ENCODE measurements around the gene CDK5. TPM values are rescaled to one million over a fixed set of nuclear protein-coding genes. Genes with fewer than 3 reads are reported as not detected.
A peak's percentile ranks its signal among the peaks of the same experiment; 100 is the strongest.

CDK5 gene
- total RNA-seq, 6 donors from 2014 or later = 2.1 to 14.4 (median 10.1) TPM

- no peak for ATAC-seq (ENCODE audit: low FRiP score in 2 of 2)
- 53 to 62% methylated on average over 3 to 4 of the region's 4 CpGs for WGBS, 2 donors
These were observed 4.6 kb downstream of the CDK5 start for GRCh38 chr7:151053096-151053495.

GRCh38 chr7:151051108-151051507 lies 6.6 kb downstream of the CDK5 start:
- Histone ChIP-seq H3K4me3 (peak overlapping the region in 1 of 4 donors; percentile 3), H3K27me3 (no peaks in the 10 kb centered on the region), H3K9me3 (no peaks in the 10 kb centered on the region), H3K4me1 (peaks cover 11 to 36% (median 12%) of the 10 kb centered on the region in 4 donors), H3K27ac (no peak overlapping the region), H3K36me3 (peaks cover 0 to 3% (median 0%) of the 10 kb centered on the region in 4 donors)
- DNase-seq (peak in 1 of 2 donors; percentile 94), ATAC-seq (ENCODE audit: low FRiP score in 2 of 2) (peak in 1 of 2 donors; percentile 69)
- WGBS, 2 donors = 5 to 6% methylated on average over 13 to 34 of the region's 50 CpGs
- TF ChIP-seq POLR2AphosphoS5 (IDR thresholded peaks at IDR 0.05) = peak in 1 of 2 donors; percentile 6
- no peak for TF ChIP-seq EP300 (IDR thresholded peaks at IDR 0.05)

More at GRCh38 chr7:151053096-151053495, 4.6 kb downstream of the CDK5 start:
- Histone ChIP-seq H3K27ac (no peak overlapping the region), H3K9me3 (no peaks in the 10 kb centered on the region), H3K27me3 (no peaks in the 10 kb centered on the region), H3K4me3 (no peak overlapping the region), H3K4me1 (peaks cover 18 to 39% (median 21%) of the 10 kb centered on the region in 4 donors), H3K36me3 (peaks cover 0 to 3% (median 0%) of the 10 kb centered on the region in 4 donors)
- TF ChIP-seq CTCF (IDR thresholded peaks at IDR 0.05) = no peak
- no peak for TF ChIP-seq POLR2A (IDR thresholded peaks at IDR 0.05)
- no peak for TF ChIP-seq POLR2AphosphoS5 (IDR thresholded peaks at IDR 0.05)
- no peak for TF ChIP-seq EP300 (IDR thresholded peaks at IDR 0.05)
- no peak for DNase-seq

- ATAC-seq (ENCODE audit: low FRiP score in 2 of 2) = no peak
- Histone ChIP-seq H3K36me3 (peaks cover 0 to 18% (median 10%) of the 10 kb centered on the region in 4 donors), H3K27ac (no peak overlapping the region), H3K27me3 (no peaks in the 10 kb centered on the region), H3K4me3 (no peak overlapping the region), H3K9me3 (no peaks in the 10 kb centered on the region), H3K4me1 (peaks cover 11 to 36% (median 12%) of the 10 kb centered on the region in 4 donors)
- 88 to 91% methylated on average over 30 to 38 of the region's 38 CpGs for WGBS, 2 donors
- no peak for TF ChIP-seq EP300 (IDR thresholded peaks at IDR 0.05)
- no peak for TF ChIP-seq CTCF (IDR thresholded peaks at IDR 0.05)
- TF ChIP-seq POLR2AphosphoS5 (IDR thresholded peaks at IDR 0.05) = no peak
- TF ChIP-seq POLR2A (IDR thresholded peaks at IDR 0.05) = no peak
- DNase-seq = peak in 1 of 2 donors; percentile 86
These were observed 8.7 kb downstream of the CDK5 start for GRCh38 chr7:151048911-151049463.

- Histone ChIP-seq H3K9me3 (no peaks in the 10 kb centered on the region), H3K27ac (no peak within 1 kb of the TSS), H3K36me3 (peaks cover 0 to 22% (median 12%) of the 10 kb centered on the region in 4 donors), H3K4me3 (no peak within 1 kb of the TSS), H3K27me3 (no peaks in the 10 kb centered on the region), H3K4me1 (peaks cover 9 to 31% (median 11%) of the 10 kb centered on the region in 4 donors)
- WGBS, 2 donors = 71 to 80% methylated on average over 14 to 22 of the region's 22 CpGs
- no peak for ATAC-seq (ENCODE audit: low FRiP score in 2 of 2)
- no peak for TF ChIP-seq POLR2A (IDR thresholded peaks at IDR 0.05)
- no peak for TF ChIP-seq POLR2AphosphoS5 (IDR thresholded peaks at IDR 0.05)
- DNase-seq = peak in 1 of 2 donors; percentile 76
These were observed 9.5 kb downstream of the CDK5 start, which contains the start of gene ASIC3 for GRCh38 chr7:151047976-151048815. Gene ASIC3, plus strand, starts transcription at chr7:151048531. Its CDS starts 355 bp downstream, at chr7:151048886.

GRCh38 chr7:151046603-151047573 lies 10.8 kb downstream of the CDK5 start:
- 38 to 41% methylated on average over 6 to 14 of the region's 14 CpGs for WGBS, 2 donors
- Histone ChIP-seq H3K27me3 (no peaks in the 10 kb centered on the region), H3K27ac (no peak overlapping the region), H3K4me3 (no peak overlapping the region), H3K36me3 (peaks cover 0 to 26% (median 13%) of the 10 kb centered on the region in 4 donors), H3K9me3 (no peaks in the 10 kb centered on the region), H3K4me1 (peaks cover 8 to 25% (median 10%) of the 10 kb centered on the region in 4 donors)
- ATAC-seq (ENCODE audit: low FRiP score in 2 of 2) (peak in 1 of 2 donors; percentile 16), DNase-seq (no peak)
- TF ChIP-seq POLR2AphosphoS5 (IDR thresholded peaks at IDR 0.05) (no peak), EP300 (IDR thresholded peaks at IDR 0.05) (no peak), CTCF (IDR thresholded peaks at IDR 0.05) (no peak), POLR2A (IDR thresholded peaks at IDR 0.05) (no peak)

Measured in upper lobe of left lung (tissue), 6 donors.